Common myeloid progenitor, CD34-positive (primary cell): ENCODE data around the gene MSRB1.
"Not testable (repeated sequence)": the region's sequence is repeated elsewhere in the genome, so short reads cannot be mapped to it uniquely, and the experiment has no call there.

Experiments
- CTCF ChIA-PET: fragments of 350-600 bp; sonication (Branson Sonifier 250); formaldehyde crosslinking; loops from one replicate; lab custom pipeline; 2021; ENCODE audit warnings: antibody characterized with exemption; lab: Charles Lee
- POLR2A ChIA-PET: fragments of 350-600 bp; sonication (Branson Sonifier 250); formaldehyde crosslinking; loops from one replicate; lab custom pipeline; 2021; ENCODE audit warnings: antibody characterized with exemption; lab: Charles Lee
- DNase-seq, 3 donors: peaks; one replicate each; pipeline versions ENCODE4 v3.0.0 to v3.0.0-alpha.2; 2013
- H3K27ac ChIP-seq, 2 experiments: 1 replicate in 1 of 2; 2 replicates in 1 of 2; pipeline ENCODE4 v1.7.0; 2013; ENCODE audit warnings: inconsistent platforms in 2 of 2, low read length in 2 of 2, mild to moderate bottlenecking in 2 of 2, low read depth in 1 of 2, moderate library complexity in 1 of 2; ENCODE audit not compliant: severe bottlenecking in 2 of 2, insufficient read depth in 1 of 2, poor library complexity in 1 of 2
- H3K27me3 ChIP-seq, 5 experiments: replicated peaks in 2 of 5; 1 replicate in 3 of 5; 2 replicates in 2 of 5; pipeline versions ENCODE4 v1.6.1 to v1.7.0; 2013; ENCODE audit warnings: low read length in 4 of 5, mild to moderate bottlenecking in 2 of 5, moderate library complexity in 2 of 5, inconsistent platforms in 1 of 5; ENCODE audit not compliant: insufficient read depth in 5 of 5, control insufficient read depth in 4 of 5
- H3K36me3 ChIP-seq, 4 experiments: 1 replicate in 2 of 4; 2 replicates in 2 of 4; pipeline versions ENCODE4 v1.6.1 to v1.7.0; 2013; ENCODE audit warnings: low read length in 3 of 4, control low read depth in 1 of 4, mild to moderate bottlenecking in 1 of 4; ENCODE audit not compliant: control insufficient read depth in 4 of 4, insufficient read depth in 4 of 4
- H3K4me1 ChIP-seq, 4 experiments: 1 replicate in 3 of 4; 2 replicates in 1 of 4; pipeline versions ENCODE4 v1.6.1 to v1.7.1; 2013; ENCODE audit warnings: low read length in 3 of 4, mild to moderate bottlenecking in 3 of 4, control low read depth in 1 of 4, inconsistent platforms in 1 of 4, moderate library complexity in 1 of 4; ENCODE audit not compliant: control insufficient read depth in 4 of 4, insufficient read depth in 4 of 4; ENCODE audit errors: control extremely low read depth in 1 of 4
- H3K4me3 ChIP-seq, 7 experiments: 1 replicate in 4 of 7; 2 replicates in 3 of 7; pipeline versions ENCODE4 v1.5.1 to v1.7.0; 2013; ENCODE audit warnings: mild to moderate bottlenecking in 7 of 7, low read length in 6 of 7, moderate library complexity in 6 of 7, inconsistent platforms in 2 of 7, low read depth in 2 of 7, control low read depth in 1 of 7; ENCODE audit not compliant: insufficient read depth in 4 of 7, control insufficient read depth in 1 of 7; ENCODE audit errors: extremely low read depth in 1 of 7
- H3K9me3 ChIP-seq, 5 experiments: 1 replicate in 4 of 5; 2 replicates in 1 of 5; pipeline versions ENCODE4 v1.6.1 to v1.7.1; 2013; ENCODE audit warnings: low read length in 4 of 5, mild to moderate bottlenecking in 2 of 5, inconsistent platforms in 1 of 5, low read depth in 1 of 5, moderate library complexity in 1 of 5; ENCODE audit not compliant: control insufficient read depth in 4 of 5, insufficient read depth in 2 of 5; ENCODE audit errors: control extremely low read depth in 1 of 5
- WGBS: methylation state at CpG from one replicate; pipeline ENCODE4 v1.1.5; 2013; ENCODE audit not compliant: insufficient coverage; 5-methylcytosine and 5-hydroxymethylcytosine counted together

Gene MSRB1

DNA sequence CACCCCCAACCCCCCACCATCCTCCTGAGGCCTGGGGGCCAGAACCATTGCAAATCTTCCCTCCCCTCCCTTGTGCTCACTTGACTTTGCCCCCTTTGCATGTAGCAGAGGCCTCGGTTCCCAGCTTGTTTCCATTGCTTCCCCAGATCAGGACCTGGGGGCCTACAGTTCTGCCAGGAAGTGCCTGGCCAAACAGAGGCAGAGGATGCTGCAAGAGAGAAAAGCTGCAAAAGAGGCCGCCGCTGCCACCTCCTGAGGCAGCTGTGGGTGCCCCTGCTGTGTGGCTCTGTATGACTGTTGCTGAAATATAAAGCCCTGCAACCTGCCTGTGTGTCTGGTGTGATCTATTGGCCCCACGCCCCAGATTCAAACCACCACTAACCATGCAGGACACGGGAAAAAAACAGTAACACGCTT is 18.7 kb upstream of the MSRB1 start:
- no peak overlapping the region for H3K27ac ChIP-seq
- H3K4me1 ChIP-seq, result peaks cover 0 to 55% (median 48%) of the 10 kb centered on the region in 4 experiments
- no peaks in the 10 kb centered on the region for H3K9me3 ChIP-seq
- ChIA-PET POLR2A (no interaction called here), CTCF (interaction anchor here (0.7 kb wide), 1 partner anchor 548 kb away, joined by 3 read pairs; no protein-coding TSS in a partner anchor)
- H3K27me3 ChIP-seq, result peaks cover 0 to 7% (median 0%) of the 10 kb centered on the region in 5 experiments
- 92% methylated on average over 2 of the region's 6 CpGs for WGBS
- peaks cover 0 to 33% (median 23%) of the 10 kb centered on the region in 4 experiments for H3K36me3 ChIP-seq
- no peak for DNase-seq
- H3K4me3 ChIP-seq, result no peak overlapping the region

DNA sequence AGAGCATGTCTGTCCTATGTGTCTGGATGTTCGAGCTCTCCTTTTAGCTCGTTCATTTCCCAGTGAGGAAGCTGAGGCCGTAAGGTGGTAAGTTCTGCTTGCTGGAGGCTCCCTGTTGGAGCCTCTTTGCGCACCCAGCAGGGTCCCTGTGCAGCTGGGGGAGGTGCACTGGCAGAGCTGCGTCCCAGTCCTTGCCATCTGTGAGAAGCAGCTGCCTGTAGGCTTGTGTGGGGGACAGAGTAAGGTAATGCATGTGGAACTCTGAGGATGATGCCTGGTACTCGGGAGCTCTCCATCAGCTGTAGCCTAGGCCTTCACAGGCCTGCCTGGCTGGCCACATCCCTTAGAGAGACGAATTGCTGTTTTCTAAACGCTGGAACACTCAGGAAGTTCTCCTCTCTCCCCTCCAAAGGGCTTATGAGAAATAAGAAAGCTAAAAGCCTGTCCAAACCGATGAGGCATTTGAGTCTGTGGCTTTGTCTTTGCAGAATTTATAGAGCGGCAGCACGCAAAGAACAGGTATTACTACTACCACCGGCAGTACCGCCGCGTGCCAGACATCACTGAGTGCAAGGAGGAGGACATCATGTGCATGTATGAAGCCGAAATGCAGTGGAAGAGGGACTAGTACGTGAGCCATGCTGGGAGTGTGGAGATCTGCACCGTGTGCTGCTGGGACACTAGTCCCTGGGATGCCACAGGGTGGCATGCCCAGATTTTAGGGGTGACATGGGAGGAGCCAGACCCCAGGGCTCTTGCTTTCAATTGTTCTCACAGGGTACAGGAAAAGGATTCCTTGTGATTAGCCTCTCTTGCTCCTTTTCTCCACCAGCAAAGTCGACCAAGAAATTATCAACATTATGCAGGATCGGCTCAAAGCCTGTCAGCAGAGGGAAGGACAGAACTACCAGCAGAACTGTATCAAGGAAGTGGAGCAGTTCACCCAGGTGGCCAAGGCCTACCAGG is 17.9 kb upstream of the MSRB1 start:
- DNase-seq, result peak in 1 of 3 donors; percentile 32
- H3K4me3 ChIP-seq, result peak overlapping the region in 5 of 7 experiments; percentile 16 to 90 (median 82)
- peak overlapping the region in 1 of 2 experiments; percentile 84 for H3K27ac ChIP-seq
- WGBS, result 77% methylated on average over 19 of the region's 20 CpGs
- POLR2A ChIA-PET, result interaction anchor here (1.3 kb wide), 1 partner anchor 11 kb away, joined by 5 read pairs; the partner anchor contains the start of gene TBL3
- H3K27me3 ChIP-seq, result peaks cover 0 to 7% (median 0%) of the 10 kb centered on the region in 5 experiments
- H3K9me3 ChIP-seq, result no peaks in the 10 kb centered on the region
- CTCF ChIA-PET, result interaction anchor here (0.9 to 1.2 kb wide), 3 partner anchors 9 to 10 kb away, joined by 3 to 6 read pairs (median 3); no protein-coding TSS in a partner anchor
- H3K36me3 ChIP-seq, result peaks cover 0 to 33% (median 23%) of the 10 kb centered on the region in 4 experiments
- H3K4me1 ChIP-seq, result peaks cover 0 to 54% (median 47%) of the 10 kb centered on the region in 4 experiments

DNA sequence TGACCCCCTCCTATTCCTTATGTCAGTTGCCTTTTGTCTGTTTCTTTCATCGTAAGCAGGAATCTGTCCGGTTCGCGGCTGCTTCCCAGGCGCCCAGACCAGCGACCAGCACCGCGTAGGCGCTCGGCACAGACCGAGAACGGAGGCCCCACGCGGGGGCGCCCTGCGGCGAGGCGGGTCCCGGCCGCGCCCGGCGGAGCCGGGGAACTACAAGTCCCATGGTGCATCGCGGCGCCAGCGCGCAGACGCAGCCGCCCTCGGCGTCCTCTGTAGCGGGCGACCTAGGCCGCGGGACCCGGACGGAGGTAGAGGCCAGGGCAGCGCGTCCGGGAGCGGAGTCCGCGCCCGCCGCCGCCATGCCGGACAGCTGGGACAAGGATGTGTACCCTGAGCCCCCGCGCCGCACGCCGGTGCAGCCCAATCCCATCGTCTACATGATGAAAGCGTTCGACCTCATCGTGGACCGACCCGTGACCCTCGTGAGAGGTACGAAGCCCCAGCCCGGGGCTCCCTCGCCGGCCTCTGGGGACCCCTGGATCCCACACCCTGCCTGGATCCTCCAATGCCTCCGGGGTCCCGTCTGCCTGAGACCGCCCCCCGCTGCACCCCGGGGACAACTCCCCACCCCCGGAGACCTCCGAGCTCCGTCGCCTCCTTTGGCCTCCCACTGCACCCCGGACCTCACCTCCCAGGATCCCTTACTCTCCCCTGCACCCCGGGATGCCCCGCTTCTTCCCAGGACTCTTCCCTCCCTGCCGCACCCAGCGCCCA is 16.5 kb upstream of the MSRB1 start, which contains the start of gene NDUFB10:
NDUFB10 (plus strand) TSS at position 270 of the 771 bp plus-strand sequence; CDS start at position 357, 87 bp downstream.
- Histone ChIP-seq H3K36me3 (peaks cover 0 to 33% (median 23%) of the 10 kb centered on the region in 4 experiments), H3K4me1 (peaks cover 0 to 48% (median 38%) of the 10 kb centered on the region in 4 experiments), H3K27ac (peak within 1 kb of the TSS; percentile 54 to 84), H3K9me3 (no peaks in the 10 kb centered on the region), H3K27me3 (peaks cover 0 to 7% (median 0%) of the 10 kb centered on the region in 5 experiments), H3K4me3 (peak within 1 kb of the TSS; percentile 51 to 90 (median 81))
- DNase-seq, result peak; percentile 84 to 89 (median 87)
- CTCF ChIA-PET, result interaction anchor here (0.6 to 1.0 kb wide), 3 partner anchors 10 to 32 kb away, joined by 3 read pairs; no protein-coding TSS in a partner anchor
- WGBS, result under 1% methylated on average over 70 of the region's 79 CpGs
- POLR2A ChIA-PET, result interaction anchor here (0.6 to 1.1 kb wide), 2 partner anchors 12 to 213 kb away, joined by 3 to 4 read pairs; partner anchors contain the start of gene TBL3

DNA sequence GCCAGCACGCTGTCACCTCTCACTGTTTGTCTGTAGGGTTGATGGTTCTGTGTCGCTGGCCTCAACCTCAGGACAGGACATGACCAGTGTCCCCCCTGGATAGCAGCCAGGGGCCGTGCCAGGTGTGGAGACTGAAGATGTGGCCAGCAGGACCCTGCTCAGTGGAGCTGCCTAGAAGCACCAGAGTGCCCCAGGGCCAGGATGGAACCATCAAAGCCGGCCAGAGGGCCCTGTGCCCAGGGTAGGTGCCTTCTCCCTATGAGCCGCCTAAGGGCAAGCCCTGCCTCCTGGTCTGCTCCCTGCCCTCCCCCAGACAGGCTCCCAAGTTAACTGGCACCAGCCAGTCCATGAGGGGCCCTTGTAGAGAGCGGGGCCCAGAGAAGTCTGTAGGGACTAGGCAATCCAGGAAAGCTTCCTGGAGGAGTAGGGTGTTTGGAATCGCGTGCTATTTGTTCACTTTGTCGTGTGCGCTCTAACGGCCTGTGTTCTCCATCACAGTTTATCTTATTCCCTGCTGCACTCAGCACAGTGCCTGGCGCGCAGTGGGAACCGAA is 15.8 kb upstream of the MSRB1 start:
- H3K9me3 ChIP-seq, result no peaks in the 10 kb centered on the region
- peaks cover 0 to 7% (median 0%) of the 10 kb centered on the region in 5 experiments for H3K27me3 ChIP-seq
- peaks cover 0 to 29% (median 22%) of the 10 kb centered on the region in 4 experiments for H3K36me3 ChIP-seq
- no peak overlapping the region for H3K27ac ChIP-seq
- 58% methylated on average over 11 of the region's 14 CpGs for WGBS
- H3K4me3 ChIP-seq, result peak overlapping the region in 4 of 7 experiments; percentile 69 to 90 (median 82)
- H3K4me1 ChIP-seq, result peaks cover 0 to 45% (median 34%) of the 10 kb centered on the region in 4 experiments
- POLR2A ChIA-PET, result interaction anchor here (0.6 to 1.1 kb wide), 2 partner anchors 13 to 214 kb away, joined by 3 to 4 read pairs; partner anchors contain the start of gene TBL3
- no peak for DNase-seq
- CTCF ChIA-PET, result interaction anchor here (0.6 kb wide), 1 partner anchor 31 kb away, joined by 3 read pairs; no protein-coding TSS in a partner anchor

DNA sequence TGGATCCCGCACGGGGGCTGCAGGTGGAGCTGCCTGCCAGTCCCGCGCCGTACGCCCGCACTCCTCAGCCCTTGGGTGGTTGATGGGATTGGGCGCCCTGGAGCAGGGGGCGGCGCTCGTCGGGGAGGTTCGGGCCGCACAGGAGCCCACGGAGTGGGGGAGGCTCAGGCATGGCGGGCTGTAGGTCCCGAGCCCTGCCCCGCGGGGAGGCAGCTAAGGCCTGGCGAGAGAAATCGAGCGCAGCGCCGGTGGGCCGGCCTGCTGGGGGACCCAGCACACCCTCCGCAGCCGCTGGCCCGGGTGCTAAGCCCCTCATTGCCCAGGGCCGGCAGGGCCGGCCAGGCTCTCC is 15.1 kb upstream of the MSRB1 start:
- POLR2A ChIA-PET, result interaction anchor here (0.6 kb wide), 1 partner anchor 14 kb away, joined by 3 read pairs; the partner anchor contains the start of gene TBL3
- peaks cover 0 to 38% (median 27%) of the 10 kb centered on the region in 4 experiments for H3K4me1 ChIP-seq
- H3K27ac ChIP-seq, DNase-seq, H3K27me3 ChIP-seq, CTCF ChIA-PET, H3K4me3 ChIP-seq, H3K9me3 ChIP-seq: not testable (repeated sequence)
- WGBS, result 75% methylated on average over 20 of the region's 30 CpGs
- H3K36me3 ChIP-seq, result peaks cover 0 to 22% (median 19%) of the 10 kb centered on the region in 4 experiments
